ENCODE data around the gene ZG16B. TPM values are rescaled to one million over a fixed set of nuclear protein-coding genes. Genes with fewer than 3 reads are reported as not detected.

ZG16B gene
- total RNA-seq, 1 experiment from 2014 or later: 1.8 TPM

DNA sequence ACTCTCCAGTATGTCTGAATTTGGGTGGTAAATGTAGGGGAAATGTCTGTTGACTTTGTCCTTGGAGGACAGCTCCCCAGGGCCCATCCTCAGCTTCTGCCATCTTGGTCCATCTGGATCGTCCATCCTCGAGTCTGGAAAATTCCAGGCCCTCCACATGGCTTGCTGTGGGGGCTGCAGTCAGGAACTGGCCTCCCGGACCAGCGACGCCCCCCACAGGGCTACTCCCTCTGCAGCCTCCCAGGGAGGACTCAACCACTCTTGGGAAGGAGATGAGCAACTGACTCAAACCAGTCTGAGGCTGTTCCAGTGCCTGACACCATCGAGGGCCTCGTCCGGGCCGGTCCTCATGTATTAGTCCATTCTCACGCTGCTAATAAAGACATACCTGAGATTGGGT, 5.5 kb upstream of the ZG16B start:
- DNase-seq (ENCODE audit: low spot score): no peak

DNA sequence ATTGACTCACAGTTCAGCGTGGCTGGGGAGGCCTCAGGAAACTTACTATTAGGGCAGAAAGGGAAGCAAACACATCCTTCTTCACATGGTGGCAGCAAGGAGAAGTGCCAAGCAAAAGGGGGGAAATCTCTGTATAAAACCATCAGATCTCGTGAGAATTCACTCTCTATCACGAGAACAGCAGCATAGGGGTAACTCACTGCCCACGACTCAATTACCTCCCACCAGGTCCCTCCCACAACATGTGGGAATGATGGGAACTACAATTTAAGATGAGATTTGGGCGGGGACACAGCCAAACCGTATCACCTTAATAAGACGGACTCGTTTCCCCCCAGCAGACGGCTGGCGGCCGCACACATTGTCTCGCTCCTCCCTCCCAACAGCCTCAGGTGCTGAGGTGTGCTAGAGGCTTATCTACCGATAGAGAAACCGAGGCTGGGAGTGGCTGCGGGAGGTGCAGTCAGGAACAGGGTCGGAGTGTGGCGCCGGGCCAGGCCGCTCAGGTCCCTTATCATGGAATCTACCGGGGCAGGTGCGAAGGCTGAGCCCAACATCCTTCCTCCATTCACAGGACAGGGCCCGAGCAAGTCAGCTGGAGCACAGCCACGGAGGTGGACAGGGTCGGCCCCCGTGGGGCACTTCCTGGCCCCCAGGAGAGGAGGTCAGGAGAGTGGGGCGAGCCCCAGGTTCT, 4.9 kb upstream of the ZG16B start:
- no peak for DNase-seq (ENCODE audit: low spot score)

DNA sequence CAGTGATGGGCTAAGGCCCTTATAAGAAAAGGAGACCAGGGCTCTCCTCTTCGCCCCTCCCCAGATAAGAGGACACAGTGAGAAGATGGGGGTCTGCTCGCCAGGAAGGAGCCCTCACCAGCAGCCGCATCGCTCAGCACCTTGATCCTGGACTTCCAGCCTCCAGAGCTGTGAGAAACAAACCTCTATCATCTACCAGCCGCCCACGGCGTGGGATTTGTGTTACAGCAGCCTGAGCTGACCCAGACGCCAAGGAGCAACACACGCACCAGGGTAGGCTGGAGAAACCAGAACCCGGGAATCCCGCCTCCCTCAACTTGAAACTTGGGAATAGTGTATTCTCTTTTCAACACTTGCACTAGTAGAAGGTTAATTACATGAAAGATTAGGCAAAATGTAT, 4.2 kb upstream of the ZG16B start:
- no peak for DNase-seq (ENCODE audit: low spot score)

DNA sequence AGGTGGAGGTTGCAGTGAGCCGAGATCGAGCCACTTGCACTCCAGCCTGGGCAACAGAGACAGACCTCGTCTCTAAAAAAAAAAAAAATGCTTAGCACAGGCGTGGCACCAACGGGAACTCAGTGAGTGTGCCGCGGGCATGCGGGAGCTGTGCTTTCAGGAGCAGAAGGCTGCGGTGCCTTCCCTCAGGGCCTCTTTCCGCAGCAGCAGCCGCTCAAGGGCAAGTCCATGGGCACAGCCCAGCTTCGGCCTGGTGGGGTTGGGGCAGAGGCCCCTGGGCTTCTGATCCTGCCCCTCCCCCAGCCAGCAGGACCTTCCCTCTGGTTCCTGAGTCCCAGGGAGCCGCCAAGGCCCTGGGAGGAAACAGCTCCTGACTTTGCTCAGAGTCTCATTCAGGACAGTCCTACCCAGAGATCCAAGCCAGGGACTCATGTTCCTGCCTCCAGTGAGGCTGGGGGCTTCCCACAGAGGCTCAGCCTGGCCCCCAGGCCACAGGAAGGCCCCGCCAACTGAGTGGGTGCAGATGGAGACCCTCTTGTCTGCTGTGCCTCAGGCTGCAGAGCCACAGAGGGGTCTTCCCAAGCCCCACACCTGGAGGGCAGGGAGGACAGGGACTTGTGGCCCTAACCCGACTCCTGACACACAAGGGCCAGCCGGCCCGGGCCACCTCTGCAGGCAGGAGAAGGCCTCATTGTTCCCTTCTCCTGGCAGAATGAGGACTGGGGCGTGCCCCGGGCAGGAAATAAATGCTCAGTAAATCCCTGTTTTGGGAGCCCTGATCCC, 3.3 kb upstream of the ZG16B start:
- DNase-seq (ENCODE audit: low spot score): no peak

DNA sequence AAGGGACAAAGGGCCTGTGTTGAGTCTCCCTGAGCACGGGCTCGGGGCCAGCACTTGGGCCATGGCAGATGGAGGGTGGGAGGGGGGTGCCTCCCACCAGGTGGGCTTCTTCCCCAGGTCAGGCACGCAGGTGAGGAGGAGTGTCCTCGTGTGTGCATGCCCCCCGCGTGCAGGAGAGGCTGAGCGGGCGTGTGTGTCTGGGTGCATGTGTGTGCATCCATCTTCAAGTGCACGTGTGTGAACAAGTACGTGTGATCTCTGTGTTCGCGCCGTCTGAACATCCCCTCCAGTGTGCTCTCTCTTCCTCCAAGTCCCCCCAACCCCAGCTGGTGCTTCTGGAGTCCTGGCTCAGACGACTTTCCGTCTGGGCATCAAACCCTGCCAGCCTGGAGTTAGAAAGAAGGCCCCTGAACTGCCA, 2.7 kb upstream of the ZG16B start:
- DNase-seq (ENCODE audit: low spot score): no peak

DNA sequence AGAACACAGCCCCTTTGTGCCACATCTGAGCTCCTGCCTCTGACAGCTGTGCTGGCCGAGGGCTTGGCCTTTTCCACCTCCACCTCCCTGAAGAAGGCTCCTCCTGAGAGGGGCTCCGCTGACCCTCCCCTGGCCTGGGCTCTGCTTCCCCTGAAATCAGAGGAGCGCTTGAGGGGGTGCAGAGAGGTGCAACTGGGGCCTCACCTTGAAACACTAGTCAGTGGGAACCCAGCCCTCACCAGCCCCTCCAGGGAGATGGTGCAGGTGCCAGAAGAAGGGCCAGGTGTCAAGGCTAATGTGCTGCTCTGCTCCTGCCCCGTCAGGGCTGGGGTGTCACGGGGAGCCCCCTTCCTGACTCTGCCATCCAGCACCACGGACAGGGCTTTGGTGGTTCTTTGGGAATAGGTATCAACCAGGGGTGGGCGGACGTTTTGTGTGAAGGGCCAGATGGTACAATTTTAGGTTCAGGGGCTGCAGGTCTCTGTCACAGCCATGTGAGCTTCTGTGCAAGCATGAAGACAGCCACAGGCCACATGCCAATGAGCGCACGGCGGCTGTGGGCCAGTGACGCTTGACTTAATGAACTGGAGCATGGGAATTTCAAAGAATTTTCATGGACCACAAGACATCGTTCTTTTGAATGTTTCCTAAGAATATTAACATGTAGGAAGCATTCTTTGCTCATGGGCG, 2.1 kb upstream of the ZG16B start:
- DNase-seq (ENCODE audit: low spot score): no peak

DNA sequence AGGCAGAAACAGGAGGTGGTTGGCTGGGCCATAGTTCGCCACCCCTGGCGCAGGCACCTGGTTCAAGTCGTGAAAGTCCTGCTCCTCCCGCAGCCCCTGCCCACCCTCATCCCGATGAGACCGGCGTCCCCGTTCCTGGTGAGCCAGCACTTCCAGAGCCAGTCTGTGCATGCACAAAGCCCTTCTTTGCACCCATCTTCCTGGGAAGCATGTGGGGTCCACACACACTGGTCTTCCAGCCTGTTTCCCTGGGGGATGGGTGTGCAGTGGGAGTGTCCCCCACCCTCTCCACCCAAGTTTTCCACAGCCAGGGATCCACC, 1.6 kb upstream of the ZG16B start:
- no peak for DNase-seq (ENCODE audit: low spot score)

DNA sequence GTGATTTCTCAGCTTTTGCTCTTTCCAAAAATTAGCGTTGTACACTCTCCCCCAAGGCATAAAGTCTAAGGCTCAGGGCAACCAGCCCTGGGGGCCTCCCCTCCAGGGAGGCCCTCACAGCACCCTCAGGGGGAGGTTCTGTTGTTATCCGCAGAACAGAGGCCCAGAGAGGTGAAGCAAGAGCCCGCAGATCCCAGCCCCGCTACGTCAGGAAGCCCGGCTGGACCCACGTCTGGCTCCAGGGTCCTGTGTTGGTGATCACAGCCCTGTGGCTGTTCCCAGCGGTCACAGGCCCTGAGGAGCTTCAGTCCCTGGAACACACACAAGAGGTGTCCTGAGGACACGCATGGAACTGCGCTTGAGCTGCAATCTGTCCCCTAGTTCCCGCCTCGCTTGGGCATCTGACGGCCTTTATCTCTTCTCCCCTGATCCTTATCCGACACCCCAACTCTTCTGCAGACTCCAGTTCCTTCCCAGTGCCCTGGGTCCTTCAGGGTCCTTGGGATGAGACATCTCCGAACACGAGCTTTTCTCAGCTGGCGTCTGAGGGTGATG, 1.1 kb upstream of the ZG16B start:
- no peak for DNase-seq (ENCODE audit: low spot score)

DNA sequence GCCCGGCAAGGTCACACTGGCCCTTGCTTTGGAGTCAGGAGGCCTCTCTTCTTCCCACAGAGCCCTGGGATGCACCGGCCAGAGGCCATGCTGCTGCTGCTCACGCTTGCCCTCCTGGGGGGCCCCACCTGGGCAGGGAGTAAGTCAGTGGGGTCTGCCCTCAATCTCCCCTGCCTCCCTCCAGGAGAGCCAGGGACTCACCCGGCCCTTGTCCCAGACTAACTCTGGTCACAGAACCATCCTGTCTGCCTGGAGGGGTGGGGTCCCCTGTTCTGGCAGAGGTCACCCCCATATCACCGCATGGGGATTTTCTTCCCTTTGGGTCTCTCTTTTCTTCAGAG, 222 bp downstream of the ZG16B start:
- DNase-seq (ENCODE audit: low spot score): no peak

DNA sequence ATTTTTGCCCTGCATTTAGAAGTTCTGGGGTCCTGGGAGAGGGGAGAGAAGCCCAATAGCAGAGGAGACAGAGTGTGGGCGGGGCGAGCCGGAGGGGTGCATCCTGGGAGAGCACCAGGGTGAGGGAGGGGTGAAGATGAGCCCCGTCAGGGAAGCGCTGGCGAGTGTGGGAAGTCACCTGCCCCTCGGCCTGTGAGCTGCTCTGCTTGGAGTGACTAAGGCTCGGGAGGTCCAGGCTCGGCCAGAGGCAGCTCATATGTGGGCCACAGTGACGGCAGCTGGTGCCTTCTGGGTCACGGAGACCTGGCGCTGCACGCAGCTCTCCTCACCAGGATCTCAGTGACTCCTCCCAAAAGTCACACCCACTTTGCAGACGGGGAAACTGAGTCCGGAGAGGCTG, 1.1 kb downstream of the ZG16B start:
- DNase-seq (ENCODE audit: low spot score): no peak

DNA sequence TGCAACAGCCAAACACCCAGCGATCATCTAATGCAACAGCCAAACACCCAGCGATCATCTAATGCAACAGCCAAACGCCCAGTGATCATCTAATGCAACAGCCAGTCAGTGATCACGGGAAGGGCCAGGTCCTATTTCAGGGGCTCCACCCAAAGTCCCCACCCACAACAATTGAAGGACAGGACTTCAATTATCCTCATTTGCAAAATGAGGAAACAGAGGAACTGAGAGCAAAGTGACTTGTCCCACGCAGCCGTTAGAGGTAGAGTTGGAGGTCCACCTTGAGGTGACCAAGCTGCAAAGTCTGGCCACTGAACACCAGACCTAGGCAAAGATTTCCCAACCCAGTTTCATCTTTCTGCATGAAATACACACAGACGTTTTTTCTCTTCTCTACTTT, 3.7 kb downstream of the ZG16B start:
- DNase-seq (ENCODE audit: low spot score): no peak

DNA sequence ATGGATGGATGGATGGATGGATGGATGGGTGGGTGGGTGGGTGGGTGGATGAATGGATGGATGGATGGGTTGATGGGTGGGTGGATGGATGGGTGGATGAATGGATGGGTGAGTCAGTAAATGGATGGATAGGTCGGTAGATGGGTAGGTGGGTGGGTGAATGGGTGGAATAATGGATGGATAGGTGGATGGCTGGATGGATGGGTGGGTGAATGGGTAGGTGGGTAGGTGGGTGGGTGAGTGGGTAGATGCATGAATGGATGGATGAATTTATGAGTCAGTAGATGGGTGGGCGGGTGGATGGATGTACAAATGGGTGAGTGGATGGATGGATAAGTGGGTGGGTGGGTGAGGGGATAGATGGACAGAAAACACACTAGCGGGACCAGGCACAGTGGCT, 4.9 kb downstream of the ZG16B start:
- no peak for DNase-seq (ENCODE audit: low spot score)

DNA sequence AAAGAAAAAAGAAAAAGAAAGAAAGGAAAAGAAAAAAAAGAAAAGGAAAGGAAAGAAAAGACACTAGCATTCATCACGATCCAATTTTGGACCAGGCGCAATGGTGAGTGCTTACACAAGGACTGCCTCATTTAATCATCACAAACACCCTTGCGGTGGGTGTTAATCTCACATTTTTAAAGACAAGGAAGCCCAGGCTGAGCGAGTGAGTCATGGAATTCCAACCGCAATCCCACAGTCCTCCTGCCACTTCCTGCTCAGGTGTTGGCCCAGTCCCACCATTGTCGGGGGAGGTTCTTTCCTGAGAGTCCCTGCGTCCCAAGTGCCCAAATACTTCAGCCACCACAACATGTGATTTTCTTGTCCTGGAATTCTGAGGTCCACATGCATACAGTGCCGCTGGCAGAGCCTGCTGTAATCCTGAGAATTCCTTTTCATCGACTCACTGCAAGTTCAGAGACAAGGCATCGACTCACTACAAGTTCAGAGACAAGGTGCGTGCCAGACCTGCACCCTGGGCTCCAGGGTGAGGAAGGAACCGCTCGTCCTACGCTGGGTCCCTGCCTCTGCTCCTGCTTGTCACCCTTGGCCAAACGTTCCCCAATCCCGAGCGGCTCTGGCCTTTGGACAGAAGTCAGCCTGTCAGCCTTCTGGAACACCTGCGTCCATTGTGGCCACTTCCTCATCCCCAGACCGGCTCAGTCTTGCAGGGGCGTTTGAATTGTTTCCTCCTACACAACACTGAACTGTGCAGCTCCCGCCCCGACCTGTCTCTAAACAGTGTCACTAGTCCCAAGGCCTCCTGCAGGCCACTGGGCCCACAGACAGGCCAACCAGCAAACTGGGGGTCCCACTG, 5.8 kb downstream of the ZG16B start:
- DNase-seq (ENCODE audit: low spot score): peak; percentile 100

DNA sequence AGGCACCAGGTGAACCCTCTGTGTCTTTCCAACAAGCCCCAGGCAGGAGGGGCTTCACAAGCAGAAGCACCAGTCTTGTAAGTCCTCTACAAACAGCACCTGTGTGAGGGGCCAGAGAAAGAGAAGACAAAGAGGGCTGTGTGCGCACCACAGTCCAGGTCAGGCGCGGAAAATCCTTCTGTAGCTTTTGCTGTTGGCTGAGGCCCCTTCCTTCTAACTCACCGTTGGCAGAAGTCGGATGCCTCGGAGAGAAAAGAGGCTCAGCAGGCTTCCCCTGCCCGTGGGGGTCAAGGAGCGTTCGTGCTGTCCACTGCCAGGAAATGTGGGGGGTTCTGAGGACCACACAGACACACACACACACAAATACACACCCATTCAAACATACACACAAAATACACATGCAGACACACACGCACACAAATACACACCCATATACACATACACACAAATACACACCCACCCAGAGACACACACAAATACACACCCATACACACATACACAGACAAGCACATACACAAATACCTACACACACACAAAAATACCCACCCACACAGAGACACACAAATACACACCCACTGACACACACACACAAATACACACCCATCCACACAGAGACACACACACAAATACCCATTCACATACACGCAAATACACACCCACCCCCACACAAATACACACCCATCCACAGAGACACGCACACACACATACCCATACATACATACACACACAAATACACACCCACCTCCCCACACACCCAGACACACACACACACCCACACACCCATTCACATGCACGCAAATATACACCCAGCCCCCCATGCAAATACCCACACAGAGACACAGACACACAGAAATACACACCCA, 6.8 kb downstream of the ZG16B start:
- DNase-seq (ENCODE audit: low spot score): peak; percentile 14

DNA sequence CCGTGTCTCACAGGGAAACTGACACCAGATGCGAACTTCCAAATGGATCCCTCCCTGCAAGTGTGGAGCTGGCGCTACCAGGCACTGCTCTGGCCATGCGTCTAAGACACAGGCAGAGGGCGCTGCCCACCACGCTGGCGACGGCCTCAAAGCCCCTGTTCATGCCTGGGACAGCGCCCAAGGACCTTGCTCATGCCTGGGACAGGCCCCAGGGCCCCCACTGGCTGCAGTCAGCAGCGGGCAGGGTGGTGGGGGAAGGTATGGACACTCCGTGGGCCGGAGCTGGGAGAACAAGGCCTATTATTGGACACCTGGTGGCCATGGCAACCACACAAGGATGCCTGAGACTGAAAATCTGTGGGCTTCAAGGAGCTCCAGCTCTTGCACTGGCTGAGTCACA, 8.8 kb downstream of the ZG16B start:
- peak; percentile 77 for DNase-seq (ENCODE audit: low spot score)

DNA sequence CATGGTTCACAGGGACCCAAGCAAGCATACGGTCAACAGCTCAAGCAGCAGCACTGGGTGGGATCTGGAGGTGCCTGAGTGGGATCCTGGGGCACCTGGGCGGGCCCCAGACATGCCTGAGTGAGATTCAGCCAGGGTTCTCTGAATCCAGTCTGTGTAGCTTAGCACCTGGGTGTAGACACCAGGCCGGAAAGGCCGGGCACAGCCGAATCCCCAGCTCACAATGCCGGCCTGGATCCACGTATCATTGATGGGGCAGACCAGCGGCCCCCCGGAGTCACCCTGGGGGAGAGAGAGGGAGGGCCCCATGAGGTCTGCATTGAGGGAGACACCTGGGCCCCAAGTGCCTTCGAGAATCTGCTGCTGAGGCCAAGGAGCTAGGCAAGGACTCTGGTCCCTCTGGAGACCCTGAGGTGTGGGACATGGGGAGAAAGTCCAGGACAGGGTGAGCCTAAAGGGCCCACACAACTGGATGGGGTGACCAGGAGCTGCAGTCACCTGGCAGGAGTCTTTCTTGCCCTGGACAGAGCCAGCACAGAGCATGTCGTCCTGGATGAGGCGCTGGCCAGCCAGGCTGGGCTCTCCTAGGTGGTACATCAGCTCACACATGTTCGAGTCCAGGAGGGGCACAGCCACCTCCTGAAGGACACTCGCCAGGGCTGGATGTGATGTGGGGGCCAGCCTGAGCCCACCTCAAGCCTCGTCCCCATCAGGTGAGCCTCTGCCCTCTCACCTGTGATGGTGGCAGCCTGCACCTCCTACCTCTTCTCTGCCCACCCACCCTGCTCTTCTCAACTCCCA, 9.7 kb downstream of the ZG16B start:
- DNase-seq (ENCODE audit: low spot score): no peak

DNA sequence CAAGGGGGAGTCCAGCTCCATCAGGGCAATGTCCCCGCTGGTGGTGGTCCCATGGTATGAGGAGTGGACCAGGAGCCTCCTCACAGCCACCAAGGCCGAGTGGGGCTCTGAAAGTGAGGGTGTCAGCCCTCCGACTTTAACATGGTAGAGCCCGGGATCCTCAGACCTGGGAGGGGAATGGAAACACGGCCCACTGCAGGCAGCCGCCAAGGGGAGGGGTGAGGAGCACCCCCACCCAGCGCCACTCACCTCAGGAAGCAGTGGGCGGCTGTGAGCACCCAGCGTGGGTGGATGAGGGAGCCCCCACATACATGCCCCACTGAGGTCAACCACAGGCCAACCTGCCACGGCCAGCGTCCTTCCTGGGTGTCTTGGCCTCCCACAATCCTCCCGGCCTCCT, 10.8 kb downstream of the ZG16B start:
- DNase-seq (ENCODE audit: low spot score): no peak

DNA sequence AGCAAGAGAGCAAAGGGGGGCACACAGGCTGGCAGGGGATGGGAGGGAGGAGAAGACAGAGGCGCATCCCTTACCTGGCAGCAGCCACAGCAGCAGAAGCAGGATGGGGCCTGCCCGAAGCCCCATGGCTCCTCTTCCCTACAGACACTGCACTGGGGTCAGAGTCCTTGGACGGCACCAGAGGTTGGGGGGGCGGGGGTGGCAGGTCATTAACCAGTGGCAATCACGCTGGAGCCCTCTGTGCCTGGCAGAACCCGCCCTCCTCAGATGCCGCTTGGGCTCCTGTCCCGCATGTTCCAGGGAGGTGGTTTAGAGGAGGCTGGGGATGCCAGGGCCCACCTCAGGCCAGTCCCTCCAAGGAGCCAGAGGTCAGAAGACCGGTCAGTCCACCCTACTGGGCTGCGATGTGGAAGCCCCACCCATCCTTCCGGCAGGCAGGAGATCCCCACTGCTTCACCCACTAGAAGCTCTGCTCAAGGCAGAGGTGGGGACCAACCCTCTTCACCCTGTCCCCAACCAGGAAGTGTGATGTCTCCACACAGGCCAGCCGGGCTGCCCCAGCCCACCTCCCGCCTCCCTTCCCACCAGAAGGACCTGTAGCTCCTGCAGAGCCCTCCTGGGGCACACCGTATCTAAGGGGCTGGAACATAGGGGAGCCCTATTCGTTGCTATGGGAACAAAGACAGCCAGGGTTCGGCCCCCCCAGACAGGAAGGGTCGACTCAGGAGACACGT, 11.7 kb downstream of the ZG16B start:
- no peak for DNase-seq (ENCODE audit: low spot score)

DNA sequence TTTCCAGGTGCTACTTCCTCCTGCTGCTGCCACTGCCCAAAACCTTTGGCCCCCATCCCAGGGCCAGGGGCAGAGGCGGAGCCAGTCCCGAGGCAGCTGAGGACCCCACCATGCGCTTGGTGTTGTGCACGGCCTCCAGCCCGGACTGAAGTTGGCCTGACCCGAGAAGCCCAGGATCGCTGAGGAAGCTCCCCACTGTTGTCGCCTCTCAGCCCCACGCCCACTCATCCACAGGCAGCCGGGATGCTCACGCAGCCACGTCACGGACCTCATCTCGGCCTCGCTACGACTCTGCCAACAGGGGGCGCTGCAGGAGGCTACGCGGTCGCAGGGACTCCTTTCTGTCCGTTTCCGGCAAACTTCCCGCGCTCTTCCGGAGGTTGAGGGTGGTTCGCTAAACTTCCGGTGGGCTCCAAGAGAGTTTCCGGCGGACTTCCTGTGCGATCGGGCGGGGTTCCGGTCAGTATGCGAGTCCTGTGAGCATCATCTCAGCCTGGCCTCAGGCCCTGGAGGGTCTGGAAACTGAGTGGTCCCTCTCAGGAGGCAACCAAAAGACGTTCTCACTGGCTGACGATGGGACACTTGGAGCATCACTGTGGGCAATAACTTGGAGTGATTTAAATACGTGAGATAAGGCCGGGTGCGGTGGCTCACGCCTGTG, 12.4 kb downstream of the ZG16B start:
- no peak for DNase-seq (ENCODE audit: low spot score)

Measured in A172 (cell line).